Measurements from ENCODE around the gene LIMS3.
"Not testable (repeated sequence)": the region's sequence is repeated elsewhere in the genome, so short reads cannot be mapped to it uniquely, and the experiment has no call there.

The LIMS3 gene

DNA sequence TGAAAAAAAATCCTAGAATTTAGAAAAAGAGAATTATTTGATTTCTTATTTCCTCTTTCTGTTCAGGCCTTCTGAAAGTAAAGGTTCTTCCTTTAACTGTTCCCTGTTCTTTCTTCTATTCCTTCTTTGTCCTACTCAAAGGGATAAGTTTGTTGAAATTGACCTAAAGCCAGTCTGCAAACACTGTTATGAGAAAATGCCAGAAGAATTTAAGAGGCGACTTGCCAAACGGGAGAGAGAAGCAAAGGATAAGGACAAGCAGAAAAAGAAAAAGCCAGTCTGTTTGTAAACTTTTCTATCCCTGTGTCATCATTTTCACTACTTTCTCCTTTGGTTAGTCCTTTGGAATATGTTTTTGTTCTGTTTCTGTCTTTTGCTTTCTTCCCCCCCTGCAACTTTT lies 26.0 kb downstream of the LIMS3 start:
- not testable (repeated sequence) for DNase-seq (ENCODE audit: low spot score)

GRCh38 chr2:109927803-109928202 lies 29.3 kb downstream of the LIMS3 start:
- not testable (repeated sequence) for DNase-seq (ENCODE audit: low spot score)

DNA sequence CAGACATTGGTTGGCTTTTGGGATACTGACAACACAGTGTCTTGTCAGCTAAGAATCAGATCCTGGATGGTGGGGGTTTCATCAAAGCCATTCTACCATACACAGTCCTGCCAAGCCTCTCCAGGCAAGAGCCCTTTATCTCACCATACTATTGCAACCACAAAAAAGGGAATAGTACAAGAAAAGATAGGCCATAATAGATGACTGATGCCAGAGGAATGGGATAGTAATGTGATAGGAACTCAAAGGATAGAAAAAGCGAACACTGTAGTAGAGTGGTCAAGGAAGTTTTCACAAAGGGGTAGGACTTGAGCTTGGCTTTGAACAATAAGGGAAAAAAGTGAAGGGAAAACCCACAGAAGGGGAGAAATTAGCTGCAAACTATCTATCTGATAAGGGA lies 30.7 kb downstream of the LIMS3 start:
- DNase-seq (ENCODE audit: low spot score) = not testable (repeated sequence)

- DNase-seq (ENCODE audit: low spot score) = not testable (repeated sequence)
These were observed 38.0 kb downstream of the LIMS3 start for GRCh38 chr2:109936534-109936933.

DNA sequence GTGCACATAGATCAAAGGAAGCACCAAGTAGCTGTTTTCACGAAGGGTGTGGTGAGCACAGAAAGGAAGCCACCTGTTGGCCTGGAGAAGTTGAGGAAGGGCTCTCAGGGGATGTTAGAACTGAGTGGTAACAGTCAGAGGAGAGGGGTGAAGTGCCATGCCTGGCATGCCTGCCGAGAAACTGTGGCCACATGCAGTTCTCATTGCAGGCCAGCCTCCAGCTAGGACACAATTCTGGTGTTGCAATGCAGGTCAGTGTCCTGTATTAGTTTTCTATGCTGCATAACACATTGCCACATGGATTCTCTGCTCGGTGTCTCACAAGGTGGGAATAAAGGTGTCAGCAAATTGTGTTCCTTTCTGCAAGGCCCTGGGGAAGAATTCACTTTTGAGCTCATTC lies 46.9 kb downstream of the LIMS3 start:
- not testable (repeated sequence) for DNase-seq (ENCODE audit: low spot score)

GRCh38 chr2:109947262-109947958 lies 48.9 kb downstream of the LIMS3 start:
- not testable (repeated sequence) for DNase-seq (ENCODE audit: low spot score)

GRCh38 chr2:109947959-109948520 lies 49.6 kb downstream of the LIMS3 start:
- not testable (repeated sequence) for DNase-seq (ENCODE audit: low spot score)

- DNase-seq (ENCODE audit: low spot score) = not testable (repeated sequence)
These were observed 51.8 kb downstream of the LIMS3 start for GRCh38 chr2:109950146-109950843.

DNA sequence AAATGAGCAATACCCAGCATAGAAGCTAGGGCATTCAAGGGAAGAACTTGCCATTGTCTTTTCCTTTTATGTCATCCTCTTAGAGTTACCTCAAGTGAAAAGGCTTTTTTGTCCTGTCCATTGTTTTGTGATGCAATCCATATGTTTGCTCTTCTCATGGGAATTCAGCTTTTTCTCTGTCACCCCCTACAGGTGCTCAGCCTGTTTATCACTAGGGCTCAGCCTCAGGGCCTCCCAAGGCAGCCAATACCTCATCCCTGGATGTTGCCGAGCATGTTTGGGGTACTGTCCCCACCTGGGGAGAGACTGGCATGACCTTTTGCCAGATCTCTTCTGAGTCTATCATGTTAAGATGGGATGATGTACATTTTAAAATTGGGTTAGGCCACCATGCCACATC lies 65.5 kb downstream of the LIMS3 start:
- DNase-seq (ENCODE audit: low spot score) = not testable (repeated sequence)

GRCh38 chr2:109965482-109965881 lies 67.0 kb downstream of the LIMS3 start:
- DNase-seq (ENCODE audit: low spot score) = not testable (repeated sequence)

DNA sequence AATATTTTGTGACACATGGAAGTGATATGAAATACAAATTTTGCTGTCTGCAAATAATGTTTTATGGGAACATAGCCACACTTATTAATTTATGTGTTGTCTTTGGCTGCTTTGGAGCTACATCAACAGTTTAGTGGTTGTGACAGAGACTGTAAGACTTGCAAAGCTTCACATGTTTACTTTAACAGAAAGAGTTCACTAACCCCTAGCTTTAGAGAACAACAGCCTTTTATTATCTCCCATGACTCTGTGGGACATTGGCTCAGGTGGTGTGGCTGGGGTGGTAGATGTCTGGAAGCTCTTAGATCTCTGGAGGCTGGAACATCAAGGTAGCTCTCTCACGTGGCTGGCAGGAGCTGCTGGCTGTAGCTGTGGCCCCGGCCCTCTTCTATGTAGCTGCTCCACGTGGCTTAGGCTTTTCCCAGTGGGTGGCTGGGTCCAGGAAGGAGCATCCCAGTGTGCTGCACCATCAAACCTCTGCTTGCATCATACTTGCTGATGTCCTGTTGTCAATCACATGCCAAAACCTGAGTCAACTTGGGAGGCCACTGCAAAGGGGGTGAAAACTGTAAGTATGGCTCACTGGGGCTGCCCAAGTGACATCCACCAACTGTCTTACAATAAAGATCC lies 67.7 kb downstream of the LIMS3 start:
- not testable (repeated sequence) for DNase-seq (ENCODE audit: low spot score)

DNA sequence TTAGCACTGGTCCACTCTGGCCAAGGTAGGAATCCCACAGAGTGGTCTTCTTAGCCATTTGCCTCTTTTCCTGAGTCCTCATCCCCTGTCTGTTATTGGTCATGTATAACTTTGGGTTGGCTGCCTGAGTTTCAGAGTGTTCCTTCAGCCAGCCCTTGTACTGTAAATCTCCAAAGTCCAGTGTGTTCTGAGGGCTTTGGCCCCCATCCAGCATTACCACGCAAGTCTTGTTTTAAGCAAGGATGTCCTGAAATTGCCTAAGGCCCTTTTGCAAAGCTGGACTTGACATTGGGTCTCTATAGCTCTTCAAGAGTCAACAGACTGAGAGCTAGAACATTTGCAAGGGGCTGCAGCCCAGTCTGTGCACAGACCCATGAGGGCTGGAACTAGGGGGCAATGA lies 68.4 kb downstream of the LIMS3 start:
- DNase-seq (ENCODE audit: low spot score) = not testable (repeated sequence)

GRCh38 chr2:109969864-109970263 lies 71.4 kb downstream of the LIMS3 start:
- not testable (repeated sequence) for DNase-seq (ENCODE audit: low spot score)

DNA sequence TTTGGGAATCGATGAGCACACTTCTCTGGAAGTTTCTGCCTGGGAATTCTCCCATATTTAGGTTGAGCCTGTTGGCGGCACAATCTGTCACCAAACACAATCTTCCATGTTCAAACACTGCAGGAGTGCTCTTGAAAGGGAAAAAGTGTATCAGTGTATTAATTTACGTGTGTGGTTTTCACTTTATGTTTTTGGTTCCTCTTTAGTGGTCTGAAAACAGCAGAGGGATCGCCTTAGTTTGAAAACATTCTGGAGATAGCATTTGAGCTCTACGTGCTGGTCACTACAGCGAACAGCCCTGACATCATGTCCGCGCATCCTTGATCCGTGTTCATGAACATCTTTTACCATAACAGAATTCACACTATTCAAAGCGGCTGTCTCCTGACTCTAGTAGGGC lies 73.2 kb downstream of the LIMS3 start:
- not testable (repeated sequence) for DNase-seq (ENCODE audit: low spot score)

All from AG20443 (cell line).